Hepatic stellate cell (primary cell): ENCODE measurements around the gene MATN1.

ENCODE experiments used
- DNase-seq: peaks from one replicate; pipeline ENCODE4 v3.0.0; 2011; ENCODE audit warnings: low spot score

Gene MATN1

DNA sequence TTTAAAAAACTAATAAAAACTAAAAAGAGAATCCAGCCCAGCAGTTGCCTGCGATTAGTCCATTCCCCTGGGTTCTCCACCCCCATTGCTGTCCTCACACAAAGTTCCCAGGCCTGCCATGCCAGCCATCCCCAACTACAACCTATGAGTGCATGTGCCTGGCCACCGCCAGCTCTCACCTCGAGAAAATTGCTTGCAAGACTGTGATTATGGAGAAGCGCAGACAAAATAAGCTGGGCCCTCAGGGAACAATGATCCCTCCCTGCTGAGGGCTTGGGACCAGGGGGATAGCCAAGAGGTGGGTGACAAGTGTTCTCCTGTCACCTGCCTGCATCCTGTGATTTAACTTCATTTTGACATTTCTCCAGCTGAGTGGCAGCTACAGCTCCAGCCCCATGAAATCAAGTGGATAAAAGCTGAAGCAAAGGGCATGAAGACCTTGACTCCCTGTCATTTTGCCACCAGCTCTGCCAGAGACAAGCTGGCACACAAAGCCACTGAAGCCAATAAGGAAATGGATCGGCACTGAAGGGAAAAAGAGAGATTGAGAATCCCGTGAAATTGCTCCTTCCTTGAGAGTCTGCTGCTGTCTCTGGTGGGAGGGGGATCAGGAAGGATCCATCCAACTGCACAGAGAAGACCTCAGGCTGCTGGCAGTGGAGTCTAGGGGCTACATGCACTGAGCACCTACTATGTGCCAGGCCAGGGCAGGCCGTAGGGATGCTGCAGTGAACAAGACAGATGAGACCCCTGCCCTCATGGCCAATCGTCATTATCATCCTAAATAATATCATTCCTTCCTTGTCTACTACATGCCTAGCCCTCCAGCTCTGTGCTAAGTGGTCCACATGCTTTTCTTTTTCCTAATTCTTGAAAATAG lies 40.7 kb downstream of the MATN1 start:
- DNase-seq, result no peak

DNA sequence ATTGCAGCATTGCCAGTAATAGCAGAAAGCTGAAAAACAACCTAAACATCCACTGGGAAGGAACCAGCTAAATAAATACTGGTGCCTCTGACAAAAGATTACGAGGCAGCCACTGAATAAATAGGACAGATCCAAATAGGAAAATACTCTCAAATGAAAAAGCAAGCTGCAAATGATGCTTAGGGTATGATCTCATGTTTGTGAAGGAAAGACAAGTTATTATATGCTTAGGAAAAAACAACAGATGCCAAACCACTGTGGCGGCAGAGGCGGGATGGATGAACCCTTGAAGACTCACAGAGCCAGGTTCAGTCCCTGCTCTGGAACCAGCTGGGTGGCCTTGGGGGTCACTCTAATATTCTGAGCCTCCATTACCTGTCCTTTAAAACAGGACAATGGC lies 41.6 kb downstream of the MATN1 start:
- DNase-seq, result no peak

DNA sequence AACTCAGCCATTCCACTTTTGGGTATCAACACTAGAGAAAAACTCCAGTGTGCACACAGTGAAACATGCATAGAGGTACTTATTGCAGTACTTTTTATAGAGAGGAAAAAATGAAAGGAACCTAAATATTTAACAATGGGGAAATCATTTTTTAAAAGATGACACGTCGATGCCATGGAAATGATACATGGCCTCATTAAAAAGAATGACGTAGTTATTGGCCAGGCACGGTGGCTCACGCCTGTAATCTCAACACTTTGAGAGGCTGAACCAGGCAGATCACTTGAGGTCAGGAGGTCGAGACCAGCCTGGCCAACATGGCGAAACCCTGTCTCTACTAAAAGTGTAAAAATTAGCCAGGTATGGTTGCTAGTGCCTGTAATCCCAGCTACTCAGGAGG lies 42.5 kb downstream of the MATN1 start:
- no peak for DNase-seq

DNA sequence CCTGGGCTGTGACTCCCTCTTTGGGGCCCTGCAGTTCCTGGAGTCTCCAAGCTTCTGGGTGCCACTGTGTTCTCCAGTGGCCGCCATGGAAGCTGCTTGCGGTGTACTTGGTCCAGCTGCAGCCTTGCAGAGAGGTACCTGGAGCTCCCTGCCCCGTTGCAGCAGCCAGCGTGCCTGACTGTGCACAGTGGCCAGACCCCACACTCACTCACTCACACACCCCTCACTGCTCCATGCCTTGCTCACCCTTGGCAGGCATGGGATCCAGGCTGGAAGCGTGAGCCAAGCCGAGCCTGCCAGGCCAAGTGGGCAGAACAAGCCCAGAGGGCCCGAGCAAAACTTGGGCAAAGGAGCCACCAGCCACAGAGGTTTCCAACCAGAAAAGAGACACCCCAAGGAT lies 43.0 kb downstream of the MATN1 start:
- no peak for DNase-seq

DNA sequence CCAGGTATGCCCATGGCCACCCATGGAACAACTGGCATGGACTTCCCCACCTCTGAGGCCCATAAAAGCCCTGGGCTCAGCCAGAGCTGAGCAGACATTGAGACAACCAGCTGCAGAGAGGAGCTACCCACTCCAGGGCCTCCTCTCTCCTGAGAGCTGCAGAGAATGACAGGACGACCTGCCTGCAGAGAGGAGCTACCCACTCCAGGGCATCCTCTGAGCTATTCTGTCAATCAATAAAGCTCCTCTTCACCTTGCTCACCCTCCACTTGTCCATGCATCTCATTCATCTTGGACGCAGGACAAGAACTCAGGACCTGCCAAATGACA lies 43.4 kb downstream of the MATN1 start:
- DNase-seq, result no peak

DNA sequence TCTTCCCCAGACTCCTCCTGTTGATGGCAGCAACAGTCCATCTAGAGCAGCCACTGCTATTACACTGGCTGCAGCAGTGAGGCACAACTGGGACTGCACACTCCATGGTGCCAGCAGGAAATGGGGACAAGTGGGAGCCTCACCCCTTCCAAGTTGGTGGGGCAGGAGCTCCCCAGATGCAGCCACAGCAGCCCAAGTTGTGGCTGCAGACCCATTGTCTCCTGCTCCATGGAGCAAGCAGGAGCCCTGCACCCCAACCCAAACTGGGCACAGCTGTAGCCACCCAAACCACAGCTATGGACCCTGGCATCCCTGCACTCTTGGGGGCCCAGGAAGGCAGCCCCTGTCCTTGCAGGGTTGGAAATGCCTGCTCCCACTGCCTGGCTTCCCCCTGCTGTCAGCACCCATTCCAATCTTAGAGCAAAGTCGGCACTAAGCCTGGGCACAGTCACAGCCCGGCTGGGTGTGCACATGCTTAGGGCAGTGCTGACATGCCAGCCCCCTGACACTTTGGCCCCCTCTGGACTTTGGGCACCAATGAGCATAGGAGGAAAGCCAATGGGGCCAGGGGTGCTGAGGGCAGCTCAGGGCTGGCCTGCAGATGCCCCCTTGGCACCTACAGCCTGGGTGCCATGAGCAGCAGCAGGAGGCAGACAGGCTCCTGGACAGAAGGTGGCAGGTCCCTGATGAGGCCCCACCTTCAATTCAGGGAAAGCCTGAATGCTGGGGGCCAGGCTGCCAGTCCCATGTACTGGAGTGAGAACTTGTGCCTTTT lies 44.0 kb downstream of the MATN1 start:
- no peak for DNase-seq

DNA sequence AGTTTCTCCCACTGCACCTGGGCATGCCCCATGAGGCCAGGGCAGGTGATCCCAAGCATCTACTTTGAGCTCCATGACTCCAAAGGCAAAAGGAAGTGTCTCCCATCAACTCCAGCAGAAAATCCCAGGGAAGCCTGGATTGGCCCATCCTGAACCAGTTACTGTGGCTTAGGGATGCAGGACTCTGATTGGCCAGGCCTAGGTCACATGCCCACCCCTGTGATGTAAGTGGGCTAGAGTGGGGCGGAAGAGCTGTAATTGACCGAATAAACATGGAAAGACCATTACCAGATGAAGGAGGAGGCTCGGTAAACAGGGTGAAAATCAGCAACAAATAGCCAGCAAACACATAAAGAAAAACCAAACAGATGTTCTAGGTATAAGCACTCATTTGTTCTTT lies 45.2 kb downstream of the MATN1 start:
- no peak for DNase-seq

DNA sequence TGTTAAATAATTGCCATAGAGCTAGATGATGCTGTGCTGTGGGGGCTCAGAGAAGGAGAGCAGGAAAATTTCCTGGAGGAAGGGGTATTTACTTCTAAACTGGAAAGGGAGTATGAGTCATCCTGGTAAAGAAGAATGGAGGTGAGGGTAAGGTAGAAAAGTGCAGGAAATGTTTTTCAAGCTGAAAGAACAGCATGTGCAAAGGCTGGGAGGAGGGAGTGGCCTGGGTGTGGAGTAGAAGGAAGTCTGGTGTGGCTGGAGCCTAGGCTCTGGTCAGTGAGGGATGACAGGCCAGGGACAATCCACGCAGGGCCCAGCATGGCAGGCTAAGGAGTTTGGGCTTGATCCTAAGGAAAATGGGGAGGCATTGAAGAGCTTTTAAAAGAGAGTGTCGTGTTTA lies 45.9 kb downstream of the MATN1 start:
- DNase-seq, result no peak

DNA sequence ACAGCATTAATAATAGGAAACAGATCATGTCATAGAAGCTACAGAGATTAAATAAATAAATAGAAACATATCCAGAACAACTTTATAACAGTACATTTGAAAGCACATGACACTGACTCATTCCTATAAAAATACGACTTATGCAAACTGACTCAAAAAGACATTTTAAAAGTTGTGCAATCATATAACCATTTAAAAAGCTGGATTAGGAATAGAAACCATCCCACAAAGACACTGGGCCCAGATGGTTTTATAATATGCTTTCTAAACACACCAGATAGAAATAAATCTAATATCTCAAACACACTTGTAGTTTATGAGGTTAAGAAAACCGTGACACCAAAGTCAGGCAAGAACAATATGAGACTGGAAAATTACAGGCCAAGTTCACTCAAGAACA lies 47.6 kb downstream of the MATN1 start:
- DNase-seq, result peak; percentile 33

DNA sequence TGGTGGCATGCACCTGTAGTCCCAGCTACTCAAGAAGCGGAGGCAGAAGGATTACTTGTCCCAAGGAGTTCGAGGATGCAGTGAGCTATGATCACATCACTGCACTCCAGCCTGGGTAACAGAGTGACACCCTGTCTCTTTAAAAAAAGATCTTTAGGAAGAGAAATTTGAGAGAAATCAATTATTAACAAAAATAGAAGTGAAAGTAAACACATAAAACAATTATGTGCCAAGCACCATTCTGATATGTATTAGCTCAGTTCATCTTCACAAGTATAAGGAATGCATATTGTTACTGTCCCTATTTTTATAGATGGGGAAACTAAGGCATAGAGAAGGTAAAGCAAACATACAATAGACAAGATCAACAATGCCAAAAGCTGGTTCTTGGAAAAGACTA lies 48.1 kb downstream of the MATN1 start:
- DNase-seq, result no peak

DNA sequence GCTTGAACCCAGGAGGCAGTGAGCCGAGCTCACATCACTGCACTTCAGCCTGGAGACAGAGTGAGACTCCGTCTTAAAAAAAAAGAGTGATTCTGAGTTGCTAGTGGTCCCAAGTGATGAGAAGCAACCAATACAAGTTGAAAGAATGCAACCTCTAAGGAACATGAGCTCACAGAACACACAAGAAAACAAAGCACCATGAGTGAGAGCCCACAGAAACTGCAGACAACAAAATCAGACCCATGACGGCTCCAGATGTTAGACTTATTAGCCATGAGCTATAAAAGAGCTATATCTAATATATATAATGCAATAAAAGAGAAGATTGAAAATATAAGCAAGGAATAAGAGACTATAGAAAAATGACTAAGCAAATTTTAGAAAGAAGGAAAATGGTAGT lies 50.0 kb downstream of the MATN1 start:
- no peak for DNase-seq

DNA sequence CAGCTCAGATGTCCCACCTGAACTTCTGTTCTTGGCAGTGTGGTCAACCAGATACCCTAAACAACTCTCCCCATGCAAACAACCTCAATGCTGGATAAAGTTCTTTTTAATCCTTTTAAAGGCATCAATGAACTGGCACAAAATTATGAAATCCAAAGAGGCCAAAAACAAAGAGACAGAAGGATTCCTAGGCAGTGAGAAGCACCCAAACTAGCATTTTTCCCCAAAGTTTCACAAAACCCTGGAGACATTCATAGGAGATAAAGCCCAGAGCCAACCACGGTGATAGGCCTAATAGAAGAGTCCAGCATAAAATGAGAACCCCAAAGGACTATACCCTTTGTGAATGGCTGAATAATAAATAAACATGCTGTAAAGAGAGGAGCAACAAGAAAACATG lies 50.7 kb downstream of the MATN1 start:
- DNase-seq, result no peak

DNA sequence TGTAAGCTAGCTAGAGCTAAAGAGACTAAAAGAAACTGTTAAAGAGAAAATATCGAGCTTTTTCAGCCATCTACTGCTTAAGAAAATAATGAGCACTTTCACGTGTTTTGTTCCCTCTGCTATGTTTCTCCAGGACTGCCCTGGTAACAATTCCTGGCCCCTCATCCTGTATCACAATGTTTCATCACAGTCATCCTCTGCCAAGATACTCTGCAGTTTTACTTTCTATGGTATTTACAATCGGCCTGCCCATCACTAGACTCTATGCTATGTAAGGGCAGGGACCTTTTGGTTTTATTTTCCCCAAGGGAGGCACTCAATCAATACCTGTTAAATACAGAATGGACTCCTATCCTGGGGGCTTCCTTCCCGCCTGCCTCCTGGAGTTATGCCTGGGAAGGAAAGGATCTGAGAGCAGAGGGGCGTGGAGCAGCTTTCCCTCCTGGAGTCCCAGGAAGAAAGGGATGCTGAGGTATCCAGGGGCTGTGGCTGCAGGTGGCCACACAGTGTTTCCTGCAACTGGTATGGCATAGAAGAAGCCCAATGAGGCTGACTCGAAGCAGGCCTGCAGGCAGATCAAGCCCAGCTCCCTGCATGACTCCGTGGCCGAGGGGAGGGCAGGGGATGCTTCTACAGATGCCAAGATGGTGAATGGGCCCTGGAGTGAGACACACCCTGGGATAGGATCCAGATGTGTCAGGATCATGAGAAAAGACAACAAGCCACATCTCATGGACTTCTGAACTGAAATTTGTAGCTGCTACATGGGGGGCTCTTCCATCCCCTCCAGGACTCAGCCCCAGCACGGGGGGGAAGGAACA lies 52.9 kb downstream of the MATN1 start:
- DNase-seq, result no peak

DNA sequence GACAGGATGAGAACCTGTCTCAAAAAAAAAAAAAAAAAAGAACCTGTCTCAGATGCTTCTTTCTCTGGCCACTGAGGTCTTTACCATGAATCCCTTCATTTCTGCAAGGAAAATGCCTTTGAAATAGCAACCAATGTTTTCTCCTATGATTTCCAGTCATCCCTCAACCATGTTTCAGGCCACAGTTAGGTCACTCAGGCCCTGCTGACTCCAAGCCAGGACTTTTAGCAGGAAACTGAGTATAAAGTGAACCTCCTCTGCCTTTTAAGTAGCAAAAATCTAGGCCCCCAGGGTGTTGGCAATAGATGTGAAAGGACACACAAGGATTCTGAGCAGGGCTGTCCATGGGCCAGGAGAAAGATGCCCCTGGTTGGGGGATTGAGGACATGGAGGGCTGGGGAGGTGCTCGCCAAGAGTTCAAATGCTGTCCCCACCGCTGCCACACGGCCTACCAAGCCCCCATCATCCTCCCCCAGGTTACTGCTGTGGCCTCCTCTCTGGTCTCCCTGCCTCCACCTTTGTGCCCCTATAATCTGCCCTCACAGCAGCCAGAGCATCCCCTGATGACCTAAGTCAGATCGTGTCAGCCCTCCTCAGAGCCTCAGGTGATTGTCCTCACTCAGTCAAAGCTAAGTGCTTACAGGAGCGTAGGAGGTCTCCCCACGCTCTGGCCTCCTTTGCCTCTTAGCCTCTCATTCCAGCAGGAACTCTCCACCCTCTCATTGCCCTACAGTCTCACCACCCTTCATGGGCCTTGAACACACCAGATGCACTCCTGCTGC lies 54.6 kb downstream of the MATN1 start:
- DNase-seq, result no peak

DNA sequence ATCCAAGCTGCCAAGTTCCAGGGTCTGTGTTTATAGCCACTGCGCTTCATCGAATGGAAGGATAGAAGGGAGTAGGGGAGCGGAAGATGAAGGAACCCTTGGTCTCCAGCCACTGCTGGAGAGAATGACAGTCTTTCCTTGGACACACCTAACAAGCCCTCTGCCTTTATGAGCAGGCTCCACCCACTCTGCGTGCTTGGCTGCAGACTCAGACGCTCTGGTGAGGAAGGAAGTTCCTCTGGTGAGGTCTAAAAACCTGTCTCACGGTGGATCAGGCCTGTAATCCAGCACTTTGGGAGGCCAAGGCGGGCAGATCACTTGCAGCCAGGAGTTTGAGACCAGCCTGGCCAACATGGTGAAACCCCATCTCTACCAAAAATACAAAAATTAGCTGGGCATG lies 55.4 kb downstream of the MATN1 start:
- DNase-seq, result no peak

DNA sequence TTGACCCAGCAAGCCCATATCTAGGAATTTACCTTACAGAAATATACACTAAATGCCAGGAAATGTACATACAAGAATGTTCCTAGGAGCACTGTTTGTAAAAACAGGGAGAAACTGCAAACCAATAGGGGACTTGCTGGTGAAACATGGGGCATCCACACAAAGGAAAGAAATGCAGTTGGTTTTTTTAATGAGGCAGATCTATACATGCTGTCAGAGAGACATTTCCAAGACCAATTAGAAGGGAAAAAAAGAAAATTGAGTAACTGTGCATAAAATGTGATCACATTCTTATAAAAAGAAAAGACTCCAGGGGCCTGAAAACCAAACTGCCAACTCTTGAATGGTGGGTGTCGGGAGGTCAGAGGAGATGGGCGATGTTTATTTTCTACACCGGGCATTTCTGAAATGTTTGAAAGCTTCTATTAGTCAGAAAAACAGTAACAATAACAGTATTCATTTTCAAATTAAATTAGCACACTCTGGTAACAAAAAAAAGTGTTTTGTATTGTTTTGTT lies 56.6 kb downstream of the MATN1 start:
- no peak for DNase-seq

DNA sequence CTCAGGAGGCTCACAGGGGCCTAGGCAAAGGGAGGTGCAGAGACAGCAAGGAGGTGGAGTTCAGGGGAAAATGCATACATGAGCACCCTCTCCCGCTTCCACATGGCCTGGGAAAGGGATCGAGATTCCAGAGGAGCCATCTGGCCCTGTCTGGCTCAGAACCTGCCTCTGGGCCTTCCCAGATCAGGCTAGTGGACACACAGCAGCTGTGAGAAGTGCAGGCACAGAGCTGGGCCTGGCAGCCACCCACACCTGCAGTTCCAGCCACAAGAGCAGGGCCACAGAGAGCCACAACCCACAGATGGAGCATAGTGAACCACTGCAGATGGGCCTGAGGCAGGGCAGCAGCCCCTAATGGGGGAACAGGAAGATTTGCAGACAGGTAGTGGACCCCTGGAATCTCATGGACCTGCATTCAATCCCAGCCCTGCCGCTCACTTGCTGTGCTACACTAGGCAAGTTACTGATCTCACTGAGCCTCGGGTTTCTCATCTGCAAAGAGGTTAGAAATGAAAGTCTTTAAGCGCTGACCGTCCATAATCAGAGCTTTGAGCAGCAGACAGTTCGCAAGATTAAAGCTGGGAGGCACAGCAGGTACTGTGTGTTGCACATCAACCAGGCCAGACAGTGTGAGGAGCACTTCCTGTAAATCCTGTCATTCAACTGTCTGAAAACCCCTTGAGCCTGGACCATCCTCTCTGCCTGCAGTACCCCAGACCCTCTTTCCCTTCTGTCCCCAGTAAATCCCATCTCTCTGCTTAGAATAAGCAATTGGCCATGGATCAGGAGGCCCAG lies 58.0 kb downstream of the MATN1 start:
- no peak for DNase-seq

DNA sequence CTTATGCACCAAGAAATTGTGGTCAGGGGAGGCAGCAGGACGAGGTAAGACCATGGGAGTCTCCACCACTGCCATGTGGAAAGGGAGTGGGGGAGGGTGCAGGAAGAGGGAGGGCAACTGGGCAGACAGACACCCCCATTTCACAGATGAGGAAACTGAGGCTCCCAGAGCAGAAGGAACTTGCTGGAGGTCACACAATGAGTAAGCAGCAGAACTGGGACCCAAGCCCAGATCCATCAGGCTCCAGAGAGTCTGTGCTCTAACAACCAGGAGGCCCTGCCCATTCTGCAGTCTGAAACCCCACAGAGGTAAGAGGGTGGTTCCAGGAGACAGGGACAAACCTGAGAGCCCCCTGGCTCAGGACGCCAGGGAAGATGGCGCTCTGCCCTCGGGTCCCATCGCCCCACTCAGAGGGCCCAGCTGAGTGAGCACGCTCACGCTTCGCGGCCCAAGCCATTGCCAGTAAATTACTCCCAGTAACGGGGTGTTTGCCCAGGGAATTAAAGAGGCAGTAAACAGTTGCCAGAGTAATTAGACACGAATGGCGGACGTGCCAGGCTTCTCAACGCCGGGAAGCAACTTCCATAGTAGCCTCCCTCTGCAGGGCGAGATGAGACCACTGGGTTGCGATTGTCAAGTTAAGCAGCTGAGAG lies 59.2 kb downstream of the MATN1 start:
- no peak for DNase-seq

DNA sequence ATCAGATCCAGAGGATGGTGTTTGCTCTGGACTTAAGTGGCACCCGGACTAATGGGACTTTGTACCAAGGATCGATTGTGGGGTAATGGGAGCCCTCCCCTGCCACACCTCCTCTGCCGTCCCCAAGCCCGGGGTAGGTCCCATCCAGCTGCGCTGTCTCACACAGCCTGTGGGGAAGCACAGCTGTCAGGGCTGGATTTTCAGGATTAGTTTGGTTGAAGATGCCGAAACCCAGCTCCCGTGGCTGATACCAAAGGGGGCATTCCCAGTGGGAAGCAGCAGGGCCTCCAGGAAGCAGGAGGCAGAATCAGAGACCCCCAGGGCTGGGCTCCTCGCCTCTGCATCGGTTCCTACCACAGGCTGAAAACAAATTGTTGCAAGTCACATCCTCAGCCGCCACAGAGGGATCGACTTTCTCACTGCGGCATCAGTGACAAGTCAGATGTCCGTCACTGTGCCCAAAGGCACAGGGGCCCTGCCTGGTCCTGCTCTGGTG lies 59.7 kb downstream of the MATN1 start:
- no peak for DNase-seq

DNA sequence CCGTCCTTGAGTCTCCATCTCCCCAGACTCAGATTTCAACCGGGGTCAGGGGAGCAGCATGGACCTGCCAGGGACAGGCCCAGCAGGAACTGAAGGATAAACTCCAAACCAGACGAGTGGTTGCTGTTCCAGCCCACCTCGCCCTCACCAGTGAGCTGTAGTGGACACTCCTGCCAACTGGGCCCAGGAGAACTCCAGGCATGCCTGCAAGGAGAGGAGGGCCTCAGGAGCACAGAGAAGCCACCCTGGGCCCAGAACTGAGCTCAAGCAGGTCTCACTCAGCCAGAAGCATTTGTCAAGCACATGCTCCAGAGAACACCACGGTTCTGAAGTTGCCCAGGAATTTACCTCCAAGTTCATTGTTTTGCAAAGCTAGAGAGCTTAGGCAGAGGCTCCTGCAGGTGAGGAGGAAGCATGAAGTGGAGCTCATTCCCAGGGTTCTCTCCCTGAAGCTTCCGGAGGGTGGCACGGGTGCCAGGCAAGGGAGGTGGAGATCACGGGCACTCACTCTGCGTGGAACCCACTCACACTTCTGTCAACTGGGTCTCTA lies 61.0 kb downstream of the MATN1 start:
- DNase-seq, result no peak
